Renal cortex interstitium (tissue), 11 donors: Measurements from ENCODE around the gene MST1. TPM values are rescaled to one million over a fixed set of nuclear protein-coding genes. Genes with fewer than 3 reads are reported as not detected.
"Not testable (repeated sequence)": the region's sequence is repeated elsewhere in the genome, so short reads cannot be mapped to it uniquely, and the experiment has no call there.

Experiments
- DNase-seq, 11 donors: peaks; one replicate each; pipeline ENCODE4 v3.0.0-alpha.2; 2013; ENCODE audit warnings: low read depth in 9 of 11, low spot score in 4 of 11; ENCODE audit errors: extremely low read depth in 1 of 11
- polyA plus RNA-seq, 3 donors: library from polyadenylated mRNA; unstranded; fragments of 120-200 nt; gene quantifications; one replicate each; pipeline ENCODE4 v1.2.1, GENCODE V29; 2013; ENCODE audit not compliant: insufficient read length in 3 of 3

The MST1 gene
- polyA plus RNA-seq, 3 donors = 99.1 to 242 (median 199) TPM

- DNase-seq = no peak
Measured at GRCh38 chr3:49707113-49707480, 17.8 kb upstream of the MST1 start.

DNA sequence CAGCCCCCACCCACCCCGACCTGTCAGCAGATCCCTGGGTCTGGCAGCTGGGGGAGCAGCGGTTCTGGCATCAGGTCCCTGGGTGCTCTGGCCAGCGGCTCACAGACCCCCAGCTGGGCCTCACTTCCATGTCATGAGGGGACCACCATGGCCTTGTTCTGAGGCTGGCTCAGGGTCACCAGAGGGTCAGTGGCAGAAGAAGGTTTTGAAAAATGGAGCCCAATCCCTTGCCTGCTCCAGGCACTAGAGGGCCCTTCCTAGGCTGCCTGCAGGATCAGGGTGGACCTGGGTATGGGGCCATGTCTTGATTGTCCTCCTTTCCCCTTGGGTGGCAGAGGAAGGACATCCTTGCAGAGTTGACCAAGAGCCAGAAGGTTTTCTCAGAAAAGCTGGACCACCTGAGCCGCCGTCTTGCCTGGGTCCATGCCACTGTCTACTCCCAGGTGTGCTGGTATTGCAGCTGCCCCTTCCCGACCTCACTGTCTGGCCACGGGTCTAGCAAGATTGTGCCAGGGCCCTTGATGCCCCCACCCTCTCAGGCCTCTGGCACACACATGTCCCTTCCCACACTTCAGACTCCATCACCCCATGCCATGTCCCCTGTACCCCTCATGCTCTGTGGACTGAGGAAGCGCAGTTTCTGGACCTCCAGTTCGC lies 17.3 kb upstream of the MST1 start:
- DNase-seq = no peak

- DNase-seq = no peak
Measured at GRCh38 chr3:49705390-49705960, 16.2 kb upstream of the MST1 start.

GRCh38 chr3:49704629-49705028 lies 15.4 kb upstream of the MST1 start:
- DNase-seq = no peak

GRCh38 chr3:49703956-49704355 lies 14.7 kb upstream of the MST1 start:
- no peak for DNase-seq

DNA sequence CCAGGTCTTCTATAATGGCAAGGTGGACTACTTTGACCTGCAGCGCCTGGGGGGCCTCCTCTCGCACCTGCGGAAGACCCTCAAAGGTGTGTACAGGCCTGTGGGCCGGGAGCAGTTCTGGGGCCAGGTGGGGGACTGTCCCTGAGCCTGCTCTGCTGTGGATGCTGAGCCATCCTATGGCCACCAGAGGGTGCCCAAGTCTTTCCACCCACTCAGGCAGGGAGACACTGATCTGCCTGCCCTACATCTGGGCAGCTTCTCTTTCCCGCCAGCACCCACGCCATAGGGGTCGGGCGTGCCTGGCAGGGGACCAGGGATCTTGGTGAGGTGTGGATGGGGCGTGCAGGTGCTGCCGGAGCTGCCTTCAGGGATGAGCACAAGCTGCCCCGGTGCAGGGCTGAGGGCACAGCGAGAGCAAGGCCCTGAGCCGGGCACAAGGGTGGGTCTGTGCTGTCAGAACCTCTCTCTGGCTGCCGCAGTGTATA lies 14.2 kb upstream of the MST1 start:
- DNase-seq = no peak

DNA sequence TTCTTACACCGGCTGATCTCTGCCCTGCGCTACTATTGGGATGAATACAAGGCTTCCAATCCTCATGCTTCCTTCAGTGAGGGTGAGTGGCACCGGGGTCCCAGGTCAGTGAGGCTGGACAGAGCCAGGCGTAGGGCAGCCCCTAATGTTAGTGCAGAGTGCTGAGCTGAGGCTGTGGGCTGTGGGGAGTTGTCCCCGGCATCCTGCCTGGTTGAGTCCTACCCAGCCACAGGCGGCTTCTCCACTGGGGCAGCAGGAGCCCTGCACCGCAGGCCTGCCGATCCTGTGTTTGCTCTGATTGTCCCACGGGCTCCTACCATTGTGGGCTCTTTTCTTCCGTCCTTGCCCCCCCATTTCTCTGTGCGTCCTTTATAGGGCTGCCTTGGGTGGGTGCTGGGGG lies 13.4 kb upstream of the MST1 start:
- no peak for DNase-seq

DNA sequence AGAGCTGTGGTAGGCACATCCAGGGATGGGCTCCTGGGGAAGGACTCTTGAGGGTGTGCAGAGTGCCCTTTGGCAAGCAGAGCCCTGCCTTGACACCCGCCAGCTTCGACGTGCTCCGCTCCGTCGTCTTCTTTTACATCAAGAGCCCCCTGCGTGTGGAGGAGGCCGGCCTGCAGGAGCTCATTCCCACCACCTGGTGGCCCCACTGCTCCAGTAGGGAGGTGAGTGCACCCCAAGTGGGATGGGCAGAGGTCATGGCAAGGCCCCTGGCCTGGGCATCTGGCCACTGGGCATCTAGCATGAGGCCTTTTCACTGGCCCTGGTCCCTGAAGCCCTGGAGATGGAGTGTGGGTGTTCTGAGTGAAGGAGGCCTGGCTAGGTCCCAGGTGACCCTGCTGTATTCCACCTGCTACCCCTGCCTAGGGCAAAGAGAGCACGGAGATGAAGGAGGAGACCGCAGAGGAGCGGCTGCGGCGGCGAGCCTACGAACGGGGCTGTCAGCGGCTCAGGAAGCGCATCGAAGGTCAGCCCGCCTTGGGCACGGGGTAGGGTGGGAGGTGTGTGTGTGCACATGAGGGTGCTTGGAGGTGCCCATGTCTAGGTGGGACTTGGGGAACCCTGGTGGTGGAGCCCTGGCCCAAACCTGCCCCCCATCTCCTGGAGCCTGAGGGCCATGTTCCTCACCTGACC lies 12.3 kb upstream of the MST1 start:
- no peak for DNase-seq

DNA sequence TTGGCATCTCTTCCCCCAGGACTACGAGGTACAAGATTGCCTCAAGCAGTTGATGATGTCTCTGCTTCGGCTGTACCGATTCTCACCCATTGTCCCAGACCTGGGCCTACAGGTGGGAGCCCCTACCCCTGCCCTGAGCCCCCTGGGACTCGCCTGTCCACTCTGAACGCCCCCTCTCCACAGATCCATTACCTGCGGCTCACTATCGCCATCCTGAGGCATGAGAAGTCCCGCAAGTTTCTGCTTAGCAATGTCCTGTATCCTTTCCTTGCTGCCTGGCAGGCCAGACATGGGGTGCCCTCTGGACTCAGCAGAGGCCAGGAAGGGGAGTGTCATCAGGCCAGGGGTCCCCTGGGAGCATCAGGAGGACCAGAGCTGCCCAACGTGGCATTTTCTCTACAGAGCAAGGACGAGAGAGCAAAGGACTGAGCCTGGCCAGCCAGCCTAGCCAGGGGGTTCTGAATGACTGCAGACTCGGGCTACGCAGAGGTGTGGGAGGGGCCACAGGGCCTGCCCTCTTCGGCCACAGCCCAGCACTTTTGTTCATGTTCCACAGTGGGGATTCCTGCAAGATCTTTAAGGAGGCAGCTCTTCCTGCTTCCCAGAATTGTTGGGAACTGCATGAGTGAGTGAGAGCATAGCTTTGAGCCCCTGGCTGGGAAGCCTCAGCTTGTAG lies 11.3 kb upstream of the MST1 start:
- DNase-seq = no peak

DNA sequence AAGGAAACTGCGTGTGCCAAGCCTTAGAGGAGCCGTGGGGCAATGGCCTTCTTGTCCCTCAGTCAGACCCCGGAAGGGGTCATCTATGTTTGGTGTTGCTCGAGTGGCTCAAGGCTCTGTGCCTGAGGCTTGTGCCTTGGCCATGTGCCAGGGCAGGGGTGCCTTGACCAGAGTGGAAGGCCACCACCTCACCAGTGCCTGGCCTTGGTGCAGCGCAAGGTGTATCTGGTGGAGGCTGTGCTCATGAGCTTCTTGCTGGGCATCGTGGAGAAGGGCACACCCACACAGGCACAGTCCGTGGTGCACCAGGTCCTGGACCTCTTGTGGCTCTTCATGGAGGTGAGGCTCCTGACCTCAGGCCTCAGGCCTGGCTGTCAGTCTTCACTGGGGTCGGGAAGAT lies 10.7 kb upstream of the MST1 start:
- DNase-seq = no peak

GRCh38 chr3:49699281-49699979 lies 10.2 kb upstream of the MST1 start:
- DNase-seq = no peak

DNA sequence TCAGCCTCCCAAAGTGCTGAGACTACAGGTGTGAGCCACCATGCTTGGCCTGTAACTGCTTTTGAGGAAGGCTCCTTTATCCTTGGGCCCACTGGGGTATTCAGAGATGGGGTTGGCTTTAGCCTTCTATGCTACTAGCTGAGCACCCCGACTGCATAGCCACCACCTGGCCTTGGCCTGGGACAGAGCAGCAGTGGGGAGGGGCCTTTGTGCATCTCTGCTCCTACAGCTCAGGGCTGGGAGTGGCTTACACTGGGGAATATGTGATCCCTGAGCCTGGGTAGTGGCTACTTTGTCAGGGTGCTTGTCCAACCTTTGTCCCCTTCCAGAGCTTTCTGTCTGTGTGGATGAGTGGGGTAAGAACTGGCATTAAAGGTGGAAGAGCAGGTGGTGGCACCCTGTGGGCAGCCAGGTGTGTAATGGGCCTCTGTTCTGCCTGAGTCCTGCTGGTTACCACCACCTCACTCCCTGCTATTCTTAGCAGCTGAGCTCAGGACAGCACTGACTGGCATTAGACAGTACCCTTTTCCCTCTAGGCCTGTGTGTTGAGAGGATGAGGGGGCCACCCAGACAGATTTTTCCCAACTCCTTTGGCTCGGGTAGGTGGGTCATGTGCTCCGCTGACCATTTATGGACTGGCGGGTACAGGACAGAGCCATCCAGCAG lies 6.2 kb upstream of the MST1 start:
- not testable (repeated sequence) for DNase-seq

DNA sequence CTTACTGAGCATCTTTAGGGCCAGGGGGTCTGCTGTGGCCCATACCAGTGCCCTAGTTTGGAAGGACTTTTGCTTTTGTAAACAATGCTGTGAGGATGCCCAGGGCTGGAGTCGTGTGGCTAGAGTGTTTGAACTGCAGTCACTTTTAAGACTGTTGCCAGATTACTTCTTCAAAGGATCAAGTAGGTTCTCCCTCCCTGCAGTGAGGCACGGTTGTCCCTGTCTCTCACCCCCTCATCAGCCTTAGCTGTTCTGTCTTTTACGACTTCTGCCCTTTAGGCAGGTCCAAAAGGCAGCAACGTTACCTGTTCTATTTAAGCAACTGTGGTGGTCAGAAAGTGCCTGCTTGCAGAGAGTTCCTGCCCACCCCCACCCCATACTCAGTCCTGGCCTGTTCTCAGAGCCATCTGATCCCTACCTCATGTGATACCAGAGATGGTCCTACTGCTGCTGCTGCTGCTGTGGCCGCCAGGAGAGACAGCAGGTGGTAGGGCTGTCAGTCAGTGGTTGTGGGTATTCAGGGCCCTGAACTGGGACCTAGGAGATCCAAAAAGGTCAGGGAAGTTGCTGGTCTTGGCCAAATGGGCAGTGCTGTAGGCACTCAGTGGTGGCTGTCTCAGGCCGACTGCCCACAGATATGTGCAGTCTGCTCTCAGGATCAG lies 5.3 kb upstream of the MST1 start:
- not testable (repeated sequence) for DNase-seq

GRCh38 chr3:49691481-49691880 lies 2.2 kb upstream of the MST1 start:
- DNase-seq = not testable (repeated sequence)

GRCh38 chr3:49690856-49691255 lies 1.6 kb upstream of the MST1 start:
- DNase-seq = not testable (repeated sequence)

GRCh38 chr3:49689908-49690624 lies 792 bp upstream of the MST1 start:
- DNase-seq = not testable (repeated sequence)

DNA sequence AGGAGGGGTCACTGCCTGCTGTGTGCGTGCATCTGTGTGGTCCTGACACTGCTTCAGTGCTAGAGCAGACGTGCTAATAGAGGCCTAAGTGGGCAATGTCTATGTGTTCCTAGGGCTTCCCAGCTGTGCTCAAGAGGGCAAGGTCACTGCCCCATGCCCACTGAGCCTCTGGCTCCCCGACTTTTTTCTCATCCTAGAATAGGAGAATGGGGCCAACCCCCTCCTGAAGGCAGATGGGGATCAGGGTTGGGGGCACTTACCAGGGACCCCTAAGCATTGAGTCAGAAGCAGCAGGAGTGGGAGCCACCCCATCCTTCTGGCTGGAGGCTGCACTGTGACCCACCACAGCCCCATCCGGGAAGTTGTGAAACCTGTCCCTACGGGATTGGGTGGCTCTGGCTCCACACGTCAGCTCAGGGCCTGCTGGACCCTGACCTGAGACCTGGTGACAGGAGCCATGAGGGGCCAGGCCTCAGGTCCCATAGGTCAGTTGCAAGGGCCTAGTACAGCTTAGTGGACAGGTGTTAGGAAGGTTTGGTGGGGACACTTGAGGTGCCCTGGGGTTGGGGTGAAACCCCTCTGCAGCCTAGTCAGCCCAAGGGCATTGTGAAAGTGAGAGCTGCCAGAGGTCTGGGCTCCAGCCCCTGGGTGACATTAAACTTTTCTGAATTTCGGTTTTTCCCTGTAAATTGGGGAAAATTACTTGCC lies 782 bp downstream of the MST1 start:
- not testable (repeated sequence) for DNase-seq
